Measurements from ENCODE around the gene HOXD9.

The HOXD9 gene

GRCh38 chr2:176172895-176173566 is 50.5 kb downstream of the HOXD9 start:
- H3K4me3 ChIP-seq (ENCODE audit: low read length): no peak overlapping the region
- no peak for TF ChIP-seq ZNF274 (IDR thresholded peaks at IDR 0.05; ENCODE audit: low read depth, low read length)

- no peak overlapping the region for H3K4me3 ChIP-seq (ENCODE audit: low read length)
- TF ChIP-seq ZNF274 (IDR thresholded peaks at IDR 0.05; ENCODE audit: low read depth, low read length): no peak
Measured at GRCh38 chr2:176173567-176174381, 51.3 kb downstream of the HOXD9 start.

GRCh38 chr2:176174382-176174823 is 51.9 kb downstream of the HOXD9 start:
- TF ChIP-seq ZNF274 (IDR thresholded peaks at IDR 0.05; ENCODE audit: low read depth, low read length): no peak
- no peak overlapping the region for H3K4me3 ChIP-seq (ENCODE audit: low read length)

Data from GM08714 (cell line).